Endothelial cell (in vitro differentiated cells): ENCODE data around the gene STK11IP. TPM values are rescaled to one million over a fixed set of nuclear protein-coding genes. Genes with fewer than 3 reads are reported as not detected.

Experiments
- DNase-seq: peaks from one replicate; pipeline ENCODE4 v3.0.0; 2021; ENCODE audit warnings: low spot score
- H3K27ac Mint-ChIP-seq: one replicate; pipeline ENCODE4 v1.8.0; 2021; ENCODE audit warnings: mixed read lengths, inconsistent platforms; ENCODE audit not compliant: unreplicated experiment
- H3K27me3 Mint-ChIP-seq: one replicate; pipeline ENCODE4 v1.8.0; 2021; ENCODE audit warnings: mild to moderate bottlenecking, moderate library complexity, mixed read lengths, inconsistent platforms; ENCODE audit not compliant: unreplicated experiment
- H3K36me3 Mint-ChIP-seq: one replicate; pipeline ENCODE4 v1.8.0; 2021; ENCODE audit warnings: mild to moderate bottlenecking, low read depth, mixed read lengths, inconsistent platforms; ENCODE audit not compliant: unreplicated experiment
- H3K4me1 Mint-ChIP-seq: one replicate; pipeline ENCODE4 v1.8.0; 2021; ENCODE audit warnings: mild to moderate bottlenecking, mixed read lengths, inconsistent platforms; ENCODE audit not compliant: unreplicated experiment
- H3K4me3 Mint-ChIP-seq: one replicate; pipeline ENCODE4 v1.8.0; 2021; ENCODE audit warnings: mild to moderate bottlenecking, mixed read lengths, inconsistent platforms; ENCODE audit not compliant: unreplicated experiment
- H3K9me3 Mint-ChIP-seq: one replicate; pipeline ENCODE4 v1.8.0; 2021; ENCODE audit warnings: mixed read lengths, inconsistent platforms; ENCODE audit not compliant: unreplicated experiment
- total RNA-seq: library from RNA; stranded (reverse); fragmentation: NEBNext Ultra II Directional; extraction: Animal tissue kit (Norgen Biotek cat#: 25700); gene quantifications from one replicate; pipeline ENCODE4 v1.2.1, GENCODE V29; 2021; ENCODE audit not compliant: unreplicated experiment
- TF ChIP-seq, protein P1 (sequence below): fragments of 200-600 bp; sonication (generic); IDR thresholded peaks from one replicate; pipeline ENCODE4 v1.5.0; 2021; ENCODE audit warnings: antibody characterized with exemption; ENCODE audit not compliant: unreplicated experiment

The STK11IP gene
- total RNA-seq, 1 donor from 2014 or later: 23.8 TPM

DNA sequence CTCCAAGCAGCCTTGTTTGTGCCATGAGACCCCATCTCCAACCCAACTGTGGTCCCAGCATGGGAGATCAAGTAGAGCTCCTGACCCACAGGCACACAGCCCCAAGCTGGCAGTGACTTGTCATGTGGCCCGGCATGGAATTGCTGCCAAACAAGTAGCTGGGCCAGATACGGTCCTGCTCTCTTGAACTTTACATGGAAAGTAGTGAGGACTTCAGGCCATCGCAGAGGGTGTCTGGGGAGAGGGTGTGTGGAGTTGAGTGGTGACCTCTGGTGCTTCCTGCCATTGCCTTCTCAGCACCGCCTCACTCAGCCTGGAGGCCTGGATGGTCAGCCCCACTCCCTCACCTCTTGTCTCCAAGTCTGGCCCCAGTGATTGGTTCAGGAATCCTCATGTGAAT is 18.9 kb downstream of the STK11IP start:
- no peaks in the 10 kb centered on the region for H3K9me3 Mint-ChIP-seq
- no peaks in the 10 kb centered on the region for H3K4me1 Mint-ChIP-seq
- DNase-seq: no peak

DNA sequence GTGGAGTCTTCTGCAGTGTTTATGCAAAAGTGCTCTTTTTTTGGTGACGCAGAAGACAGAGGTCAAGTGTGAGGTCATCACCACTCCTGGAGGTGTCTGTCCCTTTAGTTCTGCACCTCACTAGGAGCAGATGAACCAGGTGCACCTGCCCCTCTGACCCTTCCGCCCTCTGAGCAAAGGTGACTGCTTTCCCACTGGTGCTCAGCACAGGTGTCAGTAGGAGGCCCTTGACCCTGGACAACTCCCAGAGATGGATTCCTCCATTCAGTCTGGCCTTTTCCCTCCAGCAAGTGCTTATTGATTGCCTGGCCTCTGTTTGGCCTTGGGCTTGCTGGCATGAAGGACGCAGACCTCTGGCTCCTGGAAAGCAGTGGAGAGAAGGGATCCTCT is 21.1 kb downstream of the STK11IP start:
- DNase-seq: no peak
- H3K4me3 Mint-ChIP-seq: no peak overlapping the region
- H3K9me3 Mint-ChIP-seq: no peaks in the 10 kb centered on the region
- no peaks in the 10 kb centered on the region for H3K4me1 Mint-ChIP-seq
- H3K27me3 Mint-ChIP-seq: peaks cover 2% of the 10 kb centered on the region
- H3K36me3 Mint-ChIP-seq: peaks cover 6% of the 10 kb centered on the region
- TF ChIP-seq, protein P1, sequence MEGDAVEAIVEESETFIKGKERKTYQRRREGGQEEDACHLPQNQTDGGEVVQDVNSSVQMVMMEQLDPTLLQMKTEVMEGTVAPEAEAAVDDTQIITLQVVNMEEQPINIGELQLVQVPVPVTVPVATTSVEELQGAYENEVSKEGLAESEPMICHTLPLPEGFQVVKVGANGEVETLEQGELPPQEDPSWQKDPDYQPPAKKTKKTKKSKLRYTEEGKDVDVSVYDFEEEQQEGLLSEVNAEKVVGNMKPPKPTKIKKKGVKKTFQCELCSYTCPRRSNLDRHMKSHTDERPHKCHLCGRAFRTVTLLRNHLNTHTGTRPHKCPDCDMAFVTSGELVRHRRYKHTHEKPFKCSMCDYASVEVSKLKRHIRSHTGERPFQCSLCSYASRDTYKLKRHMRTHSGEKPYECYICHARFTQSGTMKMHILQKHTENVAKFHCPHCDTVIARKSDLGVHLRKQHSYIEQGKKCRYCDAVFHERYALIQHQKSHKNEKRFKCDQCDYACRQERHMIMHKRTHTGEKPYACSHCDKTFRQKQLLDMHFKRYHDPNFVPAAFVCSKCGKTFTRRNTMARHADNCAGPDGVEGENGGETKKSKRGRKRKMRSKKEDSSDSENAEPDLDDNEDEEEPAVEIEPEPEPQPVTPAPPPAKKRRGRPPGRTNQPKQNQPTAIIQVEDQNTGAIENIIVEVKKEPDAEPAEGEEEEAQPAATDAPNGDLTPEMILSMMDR: no peak
- H3K27ac Mint-ChIP-seq: no peak overlapping the region

More for the DNA sequence above, 18.9 kb downstream of the STK11IP start:
- TF ChIP-seq, protein P1: no peak
- Mint-ChIP-seq H3K27ac (no peak overlapping the region), H3K4me3 (no peak overlapping the region), H3K27me3 (peaks cover 8% of the 10 kb centered on the region), H3K36me3 (peaks cover 6% of the 10 kb centered on the region)

DNA sequence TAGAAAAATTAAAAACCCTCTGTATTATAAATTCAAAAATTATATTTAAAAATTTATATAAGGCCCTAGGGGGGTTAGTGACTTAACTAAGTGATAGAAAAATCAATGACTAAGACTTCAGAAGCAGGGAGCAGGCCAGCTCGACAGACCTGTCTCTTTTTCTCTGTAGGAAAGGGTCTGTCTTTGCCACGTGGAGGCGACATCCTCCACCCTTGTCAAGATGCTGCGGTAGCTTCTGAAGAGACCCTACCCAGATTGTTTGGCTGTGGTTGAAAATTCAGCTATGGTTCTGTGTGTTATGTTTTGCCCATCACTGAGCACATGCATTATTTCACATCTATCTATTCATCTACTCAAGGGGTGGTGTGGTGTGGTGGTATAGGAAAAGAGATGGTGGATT is 21.6 kb downstream of the STK11IP start:
- no peak overlapping the region for H3K27ac Mint-ChIP-seq
- H3K36me3 Mint-ChIP-seq: peaks cover 6% of the 10 kb centered on the region
- TF ChIP-seq, protein P1: no peak
- H3K9me3 Mint-ChIP-seq: no peaks in the 10 kb centered on the region
- H3K4me1 Mint-ChIP-seq: no peaks in the 10 kb centered on the region
- peaks cover 2% of the 10 kb centered on the region for H3K27me3 Mint-ChIP-seq
- no peak for DNase-seq
- no peak overlapping the region for H3K4me3 Mint-ChIP-seq

DNA sequence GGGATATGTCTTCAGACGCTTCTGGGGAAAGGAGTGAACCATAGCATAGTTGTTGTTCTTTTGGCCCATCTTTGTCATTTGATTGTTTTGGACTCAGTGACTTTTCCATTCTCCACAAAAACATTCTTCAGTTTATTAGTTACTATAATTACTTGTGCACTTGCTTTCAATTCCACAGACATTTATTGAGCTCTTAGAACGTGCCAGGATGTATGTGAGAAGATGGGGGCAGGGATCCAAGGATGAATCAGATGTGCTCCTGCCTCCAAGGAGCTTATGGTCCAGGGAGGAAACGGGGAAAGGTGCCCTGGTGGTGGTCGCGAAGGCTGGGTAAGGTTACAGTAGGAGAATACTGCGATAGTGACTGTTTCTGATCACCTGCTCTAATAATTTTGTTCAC is 22.9 kb downstream of the STK11IP start:
- peak overlapping the region; percentile 13 for H3K4me3 Mint-ChIP-seq
- no peaks in the 10 kb centered on the region for H3K4me1 Mint-ChIP-seq
- DNase-seq: no peak
- no peak overlapping the region for H3K27ac Mint-ChIP-seq
- peaks cover 2% of the 10 kb centered on the region for H3K27me3 Mint-ChIP-seq
- no peaks in the 10 kb centered on the region for H3K9me3 Mint-ChIP-seq
- peaks cover 3% of the 10 kb centered on the region for H3K36me3 Mint-ChIP-seq
- TF ChIP-seq, protein P1: no peak

DNA sequence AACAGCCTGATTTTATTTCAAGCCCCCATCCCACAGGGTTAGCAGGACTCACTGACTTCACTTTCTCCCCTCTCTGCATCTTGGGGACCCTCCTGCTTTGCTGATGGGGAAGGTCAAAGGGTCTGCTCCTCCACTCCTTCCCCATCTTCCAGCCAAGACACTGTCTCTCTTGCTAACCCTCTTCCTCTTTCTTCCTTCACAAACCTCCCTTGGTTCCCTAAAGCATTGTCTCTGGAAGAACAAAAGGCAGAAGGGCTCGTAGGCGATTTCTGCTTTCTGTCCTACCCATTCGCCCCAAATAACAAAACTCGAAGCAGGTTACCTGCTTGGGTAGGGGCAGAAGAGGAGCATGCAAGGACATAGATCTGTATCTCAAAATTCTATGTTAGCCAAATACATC is 24.3 kb downstream of the STK11IP start:
- H3K9me3 Mint-ChIP-seq: no peaks in the 10 kb centered on the region
- no peaks in the 10 kb centered on the region for H3K4me1 Mint-ChIP-seq
- H3K27me3 Mint-ChIP-seq: peaks cover 5% of the 10 kb centered on the region

More for the DNA sequence above, 24.3 kb downstream of the STK11IP start:
- TF ChIP-seq, protein P1: no peak
- no peak overlapping the region for H3K27ac Mint-ChIP-seq
- H3K36me3 Mint-ChIP-seq: peaks cover 3% of the 10 kb centered on the region
- no peak overlapping the region for H3K4me3 Mint-ChIP-seq
- no peak for DNase-seq
